GM23338 (cell line): ENCODE measurements around the gene LCN6.

ENCODE experiments used
- CREB1 ChIP-seq: fragments of 250-450 bp; sonication (Bioruptor Pico); IDR thresholded peaks from 2 replicates; pipeline ENCODE4 v1.5.0; 2020; ENCODE audit warnings: low read depth, mild to moderate bottlenecking, moderate library complexity
- CTCF ChIP-seq, 2 experiments: fragments of 200-600 bp in 1 of 2; sonication (generic) in 1 of 2; conservative IDR thresholded peaks; 2 replicates each; pipeline versions ENCODE4 v1.5.1 to v1.6.1; 2016 to 2017; ENCODE audit warnings: antibody characterized with exemption in 2 of 2, low read depth in 2 of 2, mild to moderate bottlenecking in 2 of 2, moderate library complexity in 1 of 2
- ETS1 ChIP-seq: IDR thresholded peaks from 2 replicates; pipeline ENCODE4 v1.6.1; 2016; ENCODE audit warnings: antibody characterized with exemption
- EZH2 ChIP-seq: fragments of 200-600 bp; sonication (generic); IDR thresholded peaks from one replicate; pipeline ENCODE4 v1.8.0; 2017; ENCODE audit warnings: antibody characterized with exemption, mild to moderate bottlenecking, low read depth; ENCODE audit not compliant: unreplicated experiment
- EZH2phosphoT487 ChIP-seq: fragments of 200-600 bp; sonication (generic); IDR thresholded peaks from one replicate; pipeline ENCODE4 v1.8.1; 2018; ENCODE audit warnings: antibody characterized with exemption; ENCODE audit not compliant: unreplicated experiment
- JUNB ChIP-seq: IDR thresholded peaks from one replicate; pipeline ENCODE4 v1.6.1; 2016; ENCODE audit warnings: antibody characterized with exemption; ENCODE audit not compliant: unreplicated experiment
- NANOG ChIP-seq: IDR thresholded peaks from 2 replicates; pipeline ENCODE4 v1.6.1; 2016; ENCODE audit warnings: antibody characterized with exemption, borderline replicate concordance
- POLR2AphosphoS5 ChIP-seq: IDR thresholded peaks from 2 replicates; pipeline ENCODE4 v1.6.1; 2016; ENCODE audit warnings: antibody characterized with exemption, low read depth
- REST ChIP-seq: IDR thresholded peaks from one replicate; pipeline ENCODE4 v1.6.1; 2018; ENCODE audit warnings: antibody characterized with exemption; ENCODE audit not compliant: unreplicated experiment
- STAT1 ChIP-seq: IDR thresholded peaks from one replicate; pipeline ENCODE4 v1.6.1; 2016; ENCODE audit warnings: antibody characterized with exemption; ENCODE audit not compliant: unreplicated experiment
- ZNF331 ChIP-seq: fragments of 250-450 bp; sonication (Bioruptor Pico); IDR thresholded peaks from 2 replicates; pipeline ENCODE4 v1.5.0; 2020; ENCODE audit warnings: low read depth, mild to moderate bottlenecking, moderate library complexity
- ZNF462 ChIP-seq: fragments of 250-450 bp; sonication (Bioruptor Pico); IDR thresholded peaks from 2 replicates; pipeline ENCODE4 v1.5.0; 2020; ENCODE audit warnings: mild to moderate bottlenecking, moderate library complexity

- no peak for TF ChIP-seq EZH2
- no peak for TF ChIP-seq CTCF (conservative IDR thresholded peaks at IDR 0.05; ENCODE audit: low read depth in 2 of 2)
- TF ChIP-seq POLR2AphosphoS5: no peak
- no peak for TF ChIP-seq REST
- no peak for TF ChIP-seq NANOG
- TF ChIP-seq EZH2phosphoT487: no peak
- no peak for TF ChIP-seq STAT1
- no peak for TF ChIP-seq JUNB
- no peak for TF ChIP-seq ETS1
- TF ChIP-seq CREB1 (CRISPR knock-in tag): no peak
- TF ChIP-seq ZNF331: no peak
- no peak for TF ChIP-seq ZNF462
Observed at GRCh38 chr9:136707849-136708517, 40.3 kb downstream of the LCN6 start.
